Liver (tissue), 3 donors: Measurements from ENCODE around the gene ADAMTS2.

ENCODE experiments used
- CTCF ChIP-seq: fragments of 150-350 bp; IDR thresholded peaks from 2 replicates; pipeline ENCODE4 v1.5.1; 2017; ENCODE audit warnings: improper control_type of control experiment, low read depth, low read length; ENCODE audit not compliant: missing input control
- JUND ChIP-seq, 2 donors: IDR thresholded peaks; 2 replicates each; pipeline ENCODE4 v1.6.1; 2016; ENCODE audit warnings: antibody characterized with exemption in 2 of 2
- MAX ChIP-seq: IDR thresholded peaks from 2 replicates; pipeline ENCODE4 v1.6.1; 2016; ENCODE audit warnings: antibody characterized with exemption
- donor health status: healthy.
- donor health status: healthy.

- TF ChIP-seq MAX (no peak), JUND (IDR thresholded peaks at IDR 0.05) (no peak), CTCF (no peak)
These were observed 18.1 kb downstream of the ADAMTS2 start for GRCh38 chr5:179327021-179327735.
